Stimulated activated CD4-positive, alpha-beta T cell treated with anti-CD3 and anti-CD28 coated beads, TNF-alpha, amount 100 ng/mL, for 1 hour (primary cell): Measurements from ENCODE around the gene CIB1.

Experiments used
- DNase-seq, 3 donors: peaks; one replicate each; pipeline ENCODE4 v3.0.0-alpha.2; 2020; ENCODE audit warnings: low read depth in 3 of 3, low spot score in 1 of 3

The CIB1 gene

DNA sequence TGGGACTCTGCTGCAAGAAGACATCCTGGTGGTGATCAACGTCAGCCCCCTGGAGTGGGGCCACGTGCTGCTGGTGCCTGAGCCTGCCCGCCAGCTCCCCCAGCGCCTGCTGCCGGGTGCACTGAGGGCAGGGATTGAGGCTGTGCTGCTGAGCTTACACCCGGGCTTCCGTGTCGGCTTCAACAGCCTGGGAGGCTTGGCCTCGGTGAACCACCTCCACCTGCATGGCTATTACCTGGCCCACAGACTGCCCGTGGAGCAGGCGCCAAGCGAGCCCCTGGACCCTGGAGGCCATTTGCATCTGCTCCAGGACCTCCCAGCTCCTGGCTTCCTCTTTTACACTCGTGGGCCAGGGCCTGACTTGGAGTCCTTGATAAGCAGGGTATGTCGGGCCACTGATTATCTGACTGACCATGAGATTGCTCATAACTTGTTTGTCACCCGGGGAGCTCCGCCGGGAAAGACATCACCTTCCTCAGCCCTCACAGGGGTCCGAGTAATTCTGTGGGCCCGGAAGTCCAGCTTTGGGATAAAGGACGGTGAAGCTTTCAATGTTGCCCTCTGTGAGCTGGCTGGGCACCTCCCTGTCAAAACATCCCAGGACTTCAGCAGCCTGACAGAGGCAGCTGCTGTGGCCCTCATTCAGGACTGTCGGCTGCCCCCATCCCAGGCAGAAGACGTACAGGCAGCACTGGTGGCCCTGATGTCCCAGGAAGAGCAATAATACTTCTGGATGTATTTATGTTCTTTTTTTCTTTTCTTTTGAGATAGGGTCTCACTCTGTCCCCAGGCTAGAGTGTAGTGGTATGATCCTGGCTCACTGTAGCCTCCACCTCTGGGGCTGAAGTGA, 7.8 kb upstream of the CIB1 start:
- DNase-seq: no peak

DNA sequence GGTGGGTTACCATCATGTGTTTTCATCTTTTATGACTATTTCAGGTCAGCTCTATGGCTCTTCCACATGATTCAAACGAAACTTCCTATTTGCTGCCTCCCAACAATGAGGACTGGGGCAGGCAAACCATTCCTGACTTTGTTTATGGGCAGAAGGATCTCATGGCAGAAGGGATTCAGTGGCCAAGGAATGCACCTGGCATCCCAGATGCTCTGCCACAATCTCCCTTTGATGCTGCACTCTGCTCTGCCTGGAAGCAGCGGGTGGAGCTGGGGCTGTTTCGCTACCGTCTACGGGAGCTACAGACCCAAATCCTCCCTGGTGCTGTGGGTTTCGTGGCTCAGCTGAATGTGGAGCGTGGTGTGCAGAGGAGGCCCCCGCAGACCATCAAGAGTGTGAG, 7.1 kb upstream of the CIB1 start:
- no peak for DNase-seq

DNA sequence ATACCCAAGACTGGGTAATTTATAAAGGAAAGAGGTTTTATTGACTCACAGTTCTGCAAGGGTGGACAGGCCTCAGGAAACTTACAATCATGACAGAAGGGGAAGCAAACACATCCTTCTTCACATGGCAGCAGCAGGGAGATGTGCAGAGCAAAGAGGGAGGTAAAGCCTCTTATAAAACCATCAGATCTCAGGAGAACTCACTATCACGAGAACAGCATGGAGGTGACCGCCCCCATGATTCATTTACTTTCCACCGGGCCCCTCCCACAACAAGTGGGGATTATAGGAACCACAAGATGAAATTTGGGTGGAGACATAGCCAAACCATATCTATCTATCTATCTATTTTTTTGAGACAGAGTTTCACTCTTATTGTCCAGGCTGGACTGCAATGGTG, 5.6 kb upstream of the CIB1 start:
- no peak for DNase-seq

DNA sequence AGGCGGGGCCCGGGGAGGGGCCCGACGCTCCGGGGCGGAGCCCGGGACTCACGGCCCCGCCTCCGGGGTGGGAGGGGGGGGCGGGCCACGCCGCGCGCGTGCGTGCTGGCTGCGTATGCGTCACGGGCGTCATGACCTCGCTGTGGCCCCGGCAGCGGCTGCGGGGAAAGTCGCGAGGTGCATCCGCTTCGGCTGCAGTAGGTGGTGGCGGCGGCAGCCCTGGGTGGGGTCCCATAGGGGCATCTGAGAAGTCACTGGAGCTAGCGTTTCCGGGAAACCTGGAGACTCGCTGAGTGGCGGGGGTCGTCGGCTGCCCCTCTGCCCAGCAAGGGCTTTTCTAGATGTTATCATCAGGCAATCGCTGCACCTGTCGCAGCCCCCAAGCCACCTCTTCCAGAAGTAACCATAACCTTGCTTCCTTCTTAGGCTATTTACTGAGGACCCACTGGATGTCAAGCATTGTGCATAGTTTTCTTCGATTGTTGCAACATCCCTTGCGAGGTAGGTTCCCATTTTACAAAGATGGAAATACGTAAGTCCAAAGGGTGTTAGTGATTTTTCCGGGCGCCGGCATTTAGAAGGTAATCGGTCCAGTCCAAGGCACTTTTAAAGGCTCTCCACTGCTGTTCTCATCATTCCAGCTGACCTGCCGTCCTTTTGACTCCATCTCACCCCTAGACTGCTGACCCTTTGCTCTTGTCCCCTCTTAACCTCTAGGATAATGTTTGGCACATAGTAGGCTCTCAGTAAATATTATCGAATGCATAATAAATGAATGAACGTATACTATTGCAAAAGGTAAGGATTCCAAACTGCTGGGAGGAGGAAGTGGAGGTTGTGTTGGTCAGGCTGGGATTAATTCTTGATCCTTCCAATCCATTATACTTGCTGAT, 601 bp upstream of the CIB1 start, which contains the start of gene GDPGP1:
TSS of gene GDPGP1 (plus strand) at position 114 of the 893 bp plus-strand sequence. CDS start 6,700 bp downstream, outside the sequence.
- peak in 1 of 3 donors; percentile 93 for DNase-seq

- DNase-seq: no peak
These were observed 777 bp downstream of the CIB1 start for GRCh38 chr15:90232941-90233386.

GRCh38 chr15:90232196-90232595, 1.5 kb downstream of the CIB1 start:
- DNase-seq: no peak

- peak; percentile 42 to 67 (median 60) for DNase-seq
These were observed 2.4 kb downstream of the CIB1 start for GRCh38 chr15:90231028-90232017.

DNA sequence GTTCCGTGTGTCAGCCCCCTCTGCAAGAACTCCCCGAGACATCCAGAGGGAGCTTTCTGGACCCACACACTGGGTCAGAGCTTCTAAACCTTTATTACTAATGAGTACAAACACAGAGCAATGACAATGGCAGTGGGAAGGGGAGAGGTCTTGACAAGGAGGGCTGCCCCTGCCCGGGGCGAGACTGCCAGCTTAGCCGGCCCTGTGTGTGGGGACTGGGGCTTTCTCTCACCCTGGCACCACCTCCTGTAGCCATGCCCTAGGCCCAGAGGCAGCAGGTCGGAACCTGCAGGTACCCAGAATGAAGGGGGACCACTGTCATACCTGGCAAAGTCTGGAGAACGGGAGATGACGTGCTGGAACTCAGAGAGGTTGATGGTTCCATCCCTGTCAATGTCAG, 3.1 kb downstream of the CIB1 start:
- no peak for DNase-seq

GRCh38 chr15:90230071-90230494, 3.7 kb downstream of the CIB1 start:
- DNase-seq: no peak

DNA sequence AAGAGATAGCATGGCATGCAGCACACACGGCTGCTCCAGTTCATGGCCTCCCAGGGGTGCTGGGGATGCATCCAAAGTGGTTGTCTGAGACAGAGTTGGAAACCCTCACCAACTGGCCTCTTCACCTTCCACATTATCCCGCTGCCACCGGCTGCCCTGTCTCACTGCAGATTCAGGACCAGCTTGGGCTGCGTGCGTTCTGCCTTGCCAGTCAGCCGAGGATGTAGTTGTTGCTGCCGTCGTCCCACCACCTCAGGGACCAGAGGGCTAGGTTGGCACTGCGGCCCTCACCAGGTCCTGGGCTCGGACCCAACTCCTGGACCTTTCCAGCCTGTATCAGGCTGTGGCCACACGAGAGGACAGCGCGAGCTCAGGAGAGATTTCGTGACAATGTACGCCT, 4.8 kb downstream of the CIB1 start:
- DNase-seq: no peak

DNA sequence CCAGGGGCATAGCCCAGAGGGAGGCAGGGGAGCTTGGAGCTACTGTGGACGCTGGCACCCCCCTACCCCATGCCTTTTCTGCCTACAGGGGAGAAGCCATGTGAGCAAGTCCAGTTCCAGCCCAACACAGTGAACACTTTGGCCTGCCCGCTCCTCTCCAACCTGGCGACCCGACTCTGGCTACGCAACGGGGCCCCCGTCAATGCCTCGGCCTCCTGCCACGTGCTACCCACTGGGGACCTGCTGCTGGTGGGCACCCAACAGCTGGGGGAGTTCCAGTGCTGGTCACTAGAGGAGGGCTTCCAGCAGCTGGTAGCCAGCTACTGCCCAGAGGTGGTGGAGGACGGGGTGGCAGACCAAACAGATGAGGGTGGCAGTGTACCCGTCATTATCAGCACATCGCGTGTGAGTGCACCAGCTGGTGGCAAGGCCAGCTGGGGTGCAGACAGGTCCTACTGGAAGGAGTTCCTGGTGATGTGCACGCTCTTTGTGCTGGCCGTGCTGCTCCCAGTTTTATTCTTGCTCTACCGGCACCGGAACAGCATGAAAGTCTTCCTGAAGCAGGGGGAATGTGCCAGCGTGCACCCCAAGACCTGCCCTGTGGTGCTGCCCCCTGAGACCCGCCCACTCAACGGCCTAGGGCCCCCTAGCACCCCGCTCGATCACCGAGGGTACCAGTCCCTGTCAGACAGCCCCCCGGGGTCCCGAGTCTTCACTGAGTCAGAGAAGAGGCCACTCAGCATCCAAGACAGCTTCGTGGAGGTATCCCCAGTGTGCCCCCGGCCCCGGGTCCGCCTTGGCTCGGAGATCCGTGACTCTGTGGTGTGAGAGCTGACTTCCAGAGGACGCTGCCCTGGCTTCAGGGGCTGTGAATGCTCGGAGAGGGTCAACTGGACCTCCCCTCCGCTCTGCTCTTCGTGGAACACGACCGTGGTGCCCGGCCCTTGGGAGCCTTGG, 5.6 kb downstream of the CIB1 start:
- no peak for DNase-seq

DNA sequence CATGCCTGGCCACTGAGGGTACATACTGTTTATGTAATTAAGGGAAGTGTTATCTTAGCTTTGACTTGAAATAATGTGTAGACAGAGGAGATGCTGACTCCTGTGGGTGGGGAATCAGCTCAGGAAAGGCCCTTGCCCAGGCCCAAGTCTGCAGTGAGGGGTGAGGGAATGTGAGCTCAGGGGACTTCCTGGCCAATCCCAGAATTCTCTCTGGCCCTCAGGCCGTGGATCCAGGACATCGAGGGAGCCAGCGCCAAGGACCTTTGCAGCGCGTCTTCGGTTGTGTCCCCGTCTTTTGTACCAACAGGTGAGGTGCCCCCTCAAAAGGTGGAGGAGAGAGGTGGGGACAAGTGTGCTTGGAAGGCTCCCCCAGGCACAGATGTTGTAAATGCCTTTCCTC, 6.4 kb downstream of the CIB1 start:
- no peak for DNase-seq

DNA sequence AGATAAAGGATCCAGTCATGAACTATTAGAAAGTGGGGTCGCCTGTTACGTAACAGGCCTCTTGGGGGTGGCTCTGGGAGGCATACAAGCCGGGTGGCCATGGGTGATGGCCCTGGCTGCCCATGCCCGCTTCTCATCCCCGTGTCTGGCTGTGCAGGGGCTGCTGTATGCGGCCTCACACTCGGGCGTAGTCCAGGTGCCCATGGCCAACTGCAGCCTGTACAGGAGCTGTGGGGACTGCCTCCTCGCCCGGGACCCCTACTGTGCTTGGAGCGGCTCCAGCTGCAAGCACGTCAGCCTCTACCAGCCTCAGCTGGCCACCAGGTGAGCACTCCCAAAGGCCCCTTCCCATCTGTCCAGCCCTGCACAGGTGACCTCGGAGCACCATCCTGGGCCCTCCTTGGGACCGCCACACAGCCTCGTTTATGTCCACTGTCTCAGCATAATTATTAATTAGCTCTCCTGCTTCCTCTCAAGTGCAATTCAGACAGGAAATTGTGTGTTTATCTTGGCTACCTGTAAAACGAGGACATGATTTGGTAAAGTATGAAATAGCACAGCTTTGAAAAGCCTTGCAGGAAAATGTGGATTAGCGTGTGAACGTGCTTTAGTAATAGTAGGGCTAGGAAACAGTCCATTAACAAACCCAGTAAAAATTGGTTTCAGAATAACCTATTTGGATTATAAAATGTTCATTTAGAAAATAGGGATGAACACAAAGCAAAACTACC, 8.1 kb downstream of the CIB1 start:
- DNase-seq: no peak

GRCh38 chr15:90225047-90225446, 8.7 kb downstream of the CIB1 start:
- DNase-seq: no peak

GRCh38 chr15:90223441-90224165, 10.1 kb downstream of the CIB1 start:
- no peak for DNase-seq

GRCh38 chr15:90222547-90222946, 11.2 kb downstream of the CIB1 start:
- no peak for DNase-seq

GRCh38 chr15:90221246-90221900, 12.4 kb downstream of the CIB1 start:
- DNase-seq: no peak
